AG09309 (cell line): ENCODE results near the gene MSANTD3.

Experiments
- DNase-seq: peaks from one replicate; pipeline ENCODE4 v3.0.0-alpha.2; 2010; ENCODE audit warnings: low read depth
- H3K4me3 ChIP-seq: 2 replicates; pipeline ENCODE4 v1.5.1; 2011; ENCODE audit warnings: mild to moderate bottlenecking, low read depth, low read length, moderate library complexity; ENCODE audit not compliant: control insufficient read depth
- TF ChIP-seq, protein P1 (sequence below): IDR thresholded peaks from 2 replicates; pipeline ENCODE4 v1.5.1; 2011; ENCODE audit warnings: mild to moderate bottlenecking, low read depth, low read length, inconsistent platforms; ENCODE audit not compliant: insufficient read depth, control insufficient read depth; ENCODE audit errors: missing control alignments

The MSANTD3 gene

DNA sequence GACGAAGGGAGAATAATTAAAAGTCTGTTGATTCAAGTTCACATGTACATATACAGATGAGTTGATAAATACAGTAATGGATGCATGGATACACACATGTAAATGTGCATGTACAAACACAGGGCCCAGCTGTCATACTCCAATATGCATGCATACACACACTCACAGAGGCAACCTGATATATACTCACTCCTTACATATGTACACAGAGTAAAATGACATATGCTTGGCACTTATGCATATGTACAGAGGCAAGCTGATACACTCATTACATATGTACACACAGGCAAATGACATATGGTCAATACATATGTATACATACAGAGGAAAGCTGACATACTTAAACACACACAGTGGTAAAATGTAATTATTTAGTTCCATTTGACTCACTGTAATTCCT is 38.8 kb downstream of the MSANTD3 start:
- TF ChIP-seq, protein P1, sequence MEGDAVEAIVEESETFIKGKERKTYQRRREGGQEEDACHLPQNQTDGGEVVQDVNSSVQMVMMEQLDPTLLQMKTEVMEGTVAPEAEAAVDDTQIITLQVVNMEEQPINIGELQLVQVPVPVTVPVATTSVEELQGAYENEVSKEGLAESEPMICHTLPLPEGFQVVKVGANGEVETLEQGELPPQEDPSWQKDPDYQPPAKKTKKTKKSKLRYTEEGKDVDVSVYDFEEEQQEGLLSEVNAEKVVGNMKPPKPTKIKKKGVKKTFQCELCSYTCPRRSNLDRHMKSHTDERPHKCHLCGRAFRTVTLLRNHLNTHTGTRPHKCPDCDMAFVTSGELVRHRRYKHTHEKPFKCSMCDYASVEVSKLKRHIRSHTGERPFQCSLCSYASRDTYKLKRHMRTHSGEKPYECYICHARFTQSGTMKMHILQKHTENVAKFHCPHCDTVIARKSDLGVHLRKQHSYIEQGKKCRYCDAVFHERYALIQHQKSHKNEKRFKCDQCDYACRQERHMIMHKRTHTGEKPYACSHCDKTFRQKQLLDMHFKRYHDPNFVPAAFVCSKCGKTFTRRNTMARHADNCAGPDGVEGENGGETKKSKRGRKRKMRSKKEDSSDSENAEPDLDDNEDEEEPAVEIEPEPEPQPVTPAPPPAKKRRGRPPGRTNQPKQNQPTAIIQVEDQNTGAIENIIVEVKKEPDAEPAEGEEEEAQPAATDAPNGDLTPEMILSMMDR = no peak
- no peak for DNase-seq
- H3K4me3 ChIP-seq = no peak overlapping the region

DNA sequence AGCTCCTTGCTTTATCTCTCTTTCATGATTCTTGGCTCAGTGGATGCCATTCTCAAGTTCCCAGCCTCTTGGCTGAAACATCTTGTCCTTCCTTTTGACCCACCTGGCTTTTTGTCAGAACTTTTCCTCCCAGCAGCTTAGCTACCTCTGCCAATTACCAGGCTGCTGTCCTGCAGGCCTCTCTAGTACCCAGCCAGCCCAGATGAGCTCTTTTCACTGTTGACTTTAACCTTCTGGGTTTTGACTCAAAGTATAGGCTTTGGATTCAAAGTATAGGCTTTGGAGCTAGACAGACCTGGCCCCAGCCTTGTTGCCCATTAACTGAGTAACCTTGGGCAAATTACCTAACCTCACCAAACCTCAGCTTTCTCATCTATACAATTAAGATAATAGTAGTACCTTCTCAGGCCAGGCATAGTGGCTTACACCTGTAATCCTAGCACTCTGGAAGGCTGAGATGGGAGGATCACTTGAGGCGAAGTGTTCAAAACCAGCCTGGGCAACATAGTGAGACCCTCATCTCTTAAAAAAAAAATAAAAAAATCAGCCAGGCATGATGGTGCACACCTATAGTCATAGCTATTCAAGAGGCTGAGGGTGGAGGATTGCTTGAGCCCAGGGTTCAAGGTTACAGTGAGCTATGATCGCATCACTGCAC is 39.4 kb downstream of the MSANTD3 start:
- DNase-seq = no peak
- H3K4me3 ChIP-seq = no peak overlapping the region
- TF ChIP-seq, protein P1 = no peak

DNA sequence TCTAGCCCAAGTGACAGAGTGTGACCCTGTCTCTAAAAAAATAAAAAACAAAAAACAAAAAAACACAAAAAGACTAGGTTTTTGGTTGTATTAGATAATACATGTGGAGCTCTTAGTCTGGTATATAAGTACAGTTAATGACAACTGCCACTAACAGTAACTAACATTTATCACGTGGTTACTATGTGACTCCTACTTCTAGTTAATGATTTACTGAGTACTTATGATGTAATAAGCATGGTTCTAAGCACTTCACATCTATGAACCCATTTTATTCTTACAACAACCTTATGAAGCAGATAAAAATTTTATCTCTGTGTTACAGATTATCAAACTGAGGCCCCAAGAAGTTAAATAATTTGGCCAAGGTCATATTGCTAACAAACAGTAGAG is 39.9 kb downstream of the MSANTD3 start:
- no peak for DNase-seq
- TF ChIP-seq, protein P1 = no peak
- H3K4me3 ChIP-seq = no peak overlapping the region

DNA sequence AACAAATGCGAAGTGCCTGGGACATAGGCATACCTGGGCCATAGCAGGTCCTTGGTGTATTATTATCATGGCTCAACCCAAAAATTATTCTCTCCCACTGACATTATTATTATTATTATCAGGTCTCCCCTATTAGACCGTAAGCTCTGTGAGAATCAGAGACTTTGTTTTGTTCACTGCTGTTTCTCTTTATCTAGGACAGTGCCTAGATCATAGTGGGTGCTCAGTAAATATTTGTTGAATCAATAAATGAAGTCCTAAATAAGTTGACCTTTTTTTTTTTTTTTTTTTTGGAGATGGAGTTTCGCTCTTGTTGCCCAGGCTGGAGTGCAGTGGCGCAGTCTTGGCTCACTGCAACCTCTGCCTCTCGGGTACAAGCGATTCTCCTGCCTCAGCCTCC is 41.1 kb downstream of the MSANTD3 start:
- DNase-seq = no peak
- no peak overlapping the region for H3K4me3 ChIP-seq
- TF ChIP-seq, protein P1 = no peak

DNA sequence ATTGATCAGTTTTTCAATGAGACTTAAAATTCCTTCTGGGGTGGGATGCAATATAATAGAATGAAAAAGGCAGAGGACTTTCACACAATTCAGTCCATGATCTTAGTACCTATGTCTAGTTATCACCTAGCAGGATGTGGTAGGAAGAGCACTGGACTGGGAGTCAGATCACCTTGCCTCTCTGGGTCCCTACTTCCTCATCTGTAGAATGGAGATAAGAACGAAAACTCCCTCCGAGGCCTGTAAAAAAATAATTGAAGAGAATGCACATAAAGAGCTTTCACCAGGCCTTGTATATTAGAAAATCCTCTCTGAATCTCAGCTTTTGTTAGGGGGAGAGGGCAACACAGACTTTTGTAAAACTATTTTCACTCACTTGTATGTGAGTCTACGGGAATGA is 45.3 kb downstream of the MSANTD3 start:
- TF ChIP-seq, protein P1 = no peak
- H3K4me3 ChIP-seq = no peak overlapping the region
- no peak for DNase-seq

DNA sequence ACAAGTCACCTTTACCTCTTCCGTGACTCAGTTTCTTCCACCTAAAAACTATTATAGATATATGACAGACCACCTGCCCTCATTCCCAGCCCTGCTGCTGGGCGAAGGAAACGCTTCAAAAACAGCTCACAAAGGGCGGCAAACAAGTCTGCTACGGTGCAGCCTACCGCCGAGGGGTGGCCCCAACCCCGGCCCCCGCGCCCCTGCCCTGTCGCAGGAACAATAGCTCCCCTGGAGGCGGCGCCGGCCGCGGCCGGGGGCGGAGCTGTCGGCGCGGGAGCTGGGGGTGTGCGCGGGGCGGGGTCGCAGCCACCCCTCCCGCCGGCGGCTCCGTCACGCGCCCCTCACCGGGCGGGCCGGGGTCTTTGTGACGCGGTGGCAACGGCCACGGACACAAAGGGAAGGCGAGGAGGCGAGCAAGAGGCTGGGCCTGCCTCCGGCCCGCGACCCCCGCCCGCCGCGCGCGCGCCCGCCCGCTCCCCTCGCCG is 45.9 kb downstream of the MSANTD3 start, which contains the start of gene TMEFF1:
TSS of gene TMEFF1 (plus strand) at position 362 of the 488 bp plus-strand sequence. CDS start 396 bp downstream, outside the sequence.
- TF ChIP-seq, protein P1 = no peak
- DNase-seq = no peak
- H3K4me3 ChIP-seq = peak within 1 kb of the TSS; percentile 73
